ENCODE results near the gene SST.
"Not testable (repeated sequence)": the region's sequence is repeated elsewhere in the genome, so short reads cannot be mapped to it uniquely, and the experiment has no call there.

Gene SST

GRCh38 chr3:187651282-187651681 lies 18.9 kb downstream of the SST start:
- TF ChIP-seq CTCF (IDR thresholded peaks at IDR 0.05; ENCODE audit: low read length, missing control alignments) = no peak
- no peak for DNase-seq (ENCODE audit: low read depth)
- H3K4me3 ChIP-seq (replicated peaks; ENCODE audit: low read depth, low read length) = no peak overlapping the region

DNA sequence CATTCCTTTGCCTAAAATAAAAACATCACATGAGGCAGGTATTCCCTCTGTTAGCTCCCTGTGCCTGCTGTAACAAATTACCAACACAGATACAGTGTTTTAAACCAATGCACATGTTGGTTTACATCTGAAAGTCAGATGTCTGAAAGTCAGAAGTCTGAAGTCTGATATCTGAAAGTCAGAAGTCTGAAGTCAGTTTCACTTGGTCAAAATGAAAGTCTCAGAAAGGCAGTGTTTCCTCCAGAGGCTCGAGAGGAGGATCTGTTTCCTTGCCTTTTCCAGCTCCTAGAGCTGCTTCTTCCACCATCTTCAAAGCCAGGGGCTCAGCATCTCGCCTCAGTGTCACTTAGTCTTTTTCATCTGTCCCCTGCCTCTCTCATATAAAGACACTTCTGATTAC lies 22.0 kb downstream of the SST start:
- no peak for DNase-seq (ENCODE audit: low read depth)
- TF ChIP-seq CTCF (IDR thresholded peaks at IDR 0.05; ENCODE audit: low read length, missing control alignments) = no peak
- no peak overlapping the region for H3K4me3 ChIP-seq (replicated peaks; ENCODE audit: low read depth, low read length)

DNA sequence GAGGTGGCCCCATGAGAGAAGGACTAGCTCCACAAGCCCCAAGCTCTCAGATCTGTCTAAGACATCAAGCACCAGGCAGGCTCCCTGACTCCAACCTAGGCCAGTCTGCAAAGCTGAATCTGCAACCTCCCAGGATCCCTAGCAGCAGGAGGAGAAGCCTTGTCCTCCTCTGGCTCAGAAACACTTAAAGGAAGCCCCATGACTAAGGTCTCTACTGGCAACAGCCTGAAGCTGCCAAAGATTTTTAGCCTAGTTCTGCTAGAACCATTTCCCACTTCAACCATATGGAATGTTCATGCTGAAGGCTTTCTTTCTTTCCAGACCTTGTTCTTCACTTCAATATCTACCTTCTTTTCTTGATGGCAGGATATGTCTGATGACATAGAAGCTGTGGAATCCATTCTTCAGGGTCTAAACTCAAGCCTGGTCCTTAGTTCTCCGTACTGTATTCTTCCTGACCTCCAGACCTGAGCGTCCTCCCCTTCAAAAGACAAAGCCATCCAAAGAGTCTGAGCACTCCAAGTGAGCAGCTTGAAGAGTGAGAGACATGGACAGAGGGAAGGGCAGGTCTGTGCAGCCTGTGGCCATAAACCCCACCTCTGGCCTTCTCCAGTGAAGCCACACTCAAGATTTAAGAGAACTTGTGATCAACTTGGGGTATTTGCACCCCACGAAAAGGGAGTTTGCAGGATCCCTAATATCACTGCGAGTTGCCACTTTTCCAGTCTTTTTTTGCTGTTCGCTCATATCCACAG lies 23.1 kb downstream of the SST start:
- TF ChIP-seq CTCF (IDR thresholded peaks at IDR 0.05; ENCODE audit: low read length, missing control alignments) = no peak
- H3K4me3 ChIP-seq (replicated peaks; ENCODE audit: low read depth, low read length) = no peak overlapping the region
- no peak for DNase-seq (ENCODE audit: low read depth)

DNA sequence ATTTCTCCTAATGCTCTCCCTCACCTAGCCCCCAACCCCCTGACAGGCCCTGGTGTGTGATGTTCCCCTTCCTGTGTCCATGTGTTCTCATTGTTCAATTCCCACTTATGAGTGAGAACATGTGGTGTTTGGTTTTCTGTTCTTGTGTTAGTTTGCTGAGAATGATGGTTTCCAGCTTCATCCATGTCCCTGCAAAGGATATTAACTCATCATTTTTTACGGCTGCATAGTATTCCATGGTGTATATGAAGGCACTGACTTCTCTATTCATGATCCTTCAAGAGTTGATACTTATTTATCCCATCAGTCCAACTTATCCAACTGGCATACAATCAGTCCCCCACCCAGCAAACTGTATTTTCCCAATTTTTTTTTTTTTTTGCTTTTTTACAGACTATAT lies 24.8 kb downstream of the SST start:
- DNase-seq (ENCODE audit: low read depth); H3K4me3 ChIP-seq (replicated peaks; ENCODE audit: low read depth, low read length): not testable (repeated sequence)

- DNase-seq (ENCODE audit: low read depth) = no peak
- no peak overlapping the region for H3K4me3 ChIP-seq (replicated peaks; ENCODE audit: low read depth, low read length)
- TF ChIP-seq CTCF (IDR thresholded peaks at IDR 0.05; ENCODE audit: low read length, missing control alignments) = no peak
Observed at GRCh38 chr3:187642861-187643260, 27.3 kb downstream of the SST start.

- no peak for TF ChIP-seq CTCF (IDR thresholded peaks at IDR 0.05; ENCODE audit: low read length, missing control alignments)
Observed at GRCh38 chr3:187641320-187642016, 28.7 kb downstream of the SST start.

DNA sequence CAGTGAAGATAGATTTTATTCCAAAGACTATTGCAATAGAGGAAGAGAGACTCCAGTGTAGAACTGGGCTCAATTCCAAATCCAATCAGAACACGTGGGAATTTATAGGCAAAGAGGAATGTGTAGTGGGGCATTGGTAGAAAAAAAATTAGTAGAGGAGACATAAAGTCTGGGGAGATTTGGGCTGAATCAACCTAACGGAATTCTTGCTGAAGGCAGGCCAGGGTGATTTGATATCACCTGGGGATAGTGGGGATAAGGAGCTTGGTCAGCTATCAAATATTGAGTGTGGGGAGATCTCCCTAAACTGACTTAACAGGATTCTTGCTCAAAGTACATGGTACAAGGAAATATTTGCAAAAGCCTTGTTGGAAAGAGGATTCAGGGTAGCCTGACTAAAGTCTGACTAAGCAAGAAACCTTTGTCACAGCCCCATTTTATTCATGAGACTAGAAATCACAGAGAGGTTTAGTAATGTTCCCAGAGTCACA lies 29.6 kb downstream of the SST start:
- no peak for TF ChIP-seq CTCF (IDR thresholded peaks at IDR 0.05; ENCODE audit: low read length, missing control alignments)
- no peak for DNase-seq (ENCODE audit: low read depth)
- no peak overlapping the region for H3K4me3 ChIP-seq (replicated peaks; ENCODE audit: low read depth, low read length)

More at GRCh38 chr3:187641320-187642016, 28.7 kb downstream of the SST start:
- no peak for DNase-seq (ENCODE audit: low read depth)
- H3K4me3 ChIP-seq (replicated peaks; ENCODE audit: low read depth, low read length) = no peak overlapping the region
